HG02642 (cell line): ENCODE measurements around the gene ATG5.
"Not testable (repeated sequence)": the region's sequence is repeated elsewhere in the genome, so short reads cannot be mapped to it uniquely, and the experiment has no call there.

Experiments
- ATAC-seq: cut with Tn5 transposase; IDR thresholded peaks from one replicate; pipeline ENCODE4 v1.9.1; 2021; ENCODE audit warnings: mild to moderate bottlenecking; ENCODE audit not compliant: unreplicated experiment, poor library complexity

The ATG5 gene

DNA sequence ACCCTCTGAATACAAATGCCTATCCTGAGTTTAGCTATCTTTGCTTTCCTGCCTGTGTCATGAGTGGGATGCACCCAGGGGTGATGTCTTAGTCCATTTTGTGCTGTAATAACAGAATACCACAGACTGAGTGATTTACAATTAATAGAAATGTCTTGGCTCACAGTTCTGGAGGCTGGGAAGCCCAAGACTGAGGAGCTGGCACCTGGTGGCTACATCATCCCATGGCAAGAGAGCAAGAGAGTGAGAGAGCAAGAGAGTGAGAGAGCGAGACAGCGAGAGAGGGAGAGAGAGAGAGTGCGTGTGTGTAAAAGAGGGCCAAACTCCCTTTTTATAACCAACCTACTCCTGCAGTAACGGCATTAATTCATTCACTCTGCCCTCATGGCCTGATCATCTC, 162.6 kb downstream of the ATG5 start:
- no peak for ATAC-seq

DNA sequence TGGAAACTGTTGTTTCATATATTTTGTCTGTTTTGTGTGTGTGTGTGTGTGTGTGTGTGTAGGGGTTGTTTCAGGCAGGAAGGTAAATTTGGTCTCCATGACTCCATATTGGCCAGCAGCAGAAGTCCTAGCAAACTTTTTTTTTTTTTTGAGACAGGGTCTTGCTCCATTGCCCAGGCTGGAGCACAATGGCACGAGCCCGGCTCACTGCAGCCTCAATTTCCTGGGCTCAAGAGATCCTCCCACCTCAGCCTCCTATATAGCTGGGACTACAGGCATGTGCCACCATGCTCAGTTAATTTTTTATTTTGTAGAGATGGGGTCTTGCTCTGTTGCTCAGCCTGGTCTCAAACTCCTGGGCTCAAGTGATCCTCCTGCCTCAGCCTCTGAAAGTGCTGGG, 163.7 kb downstream of the ATG5 start:
- ATAC-seq, result no peak

DNA sequence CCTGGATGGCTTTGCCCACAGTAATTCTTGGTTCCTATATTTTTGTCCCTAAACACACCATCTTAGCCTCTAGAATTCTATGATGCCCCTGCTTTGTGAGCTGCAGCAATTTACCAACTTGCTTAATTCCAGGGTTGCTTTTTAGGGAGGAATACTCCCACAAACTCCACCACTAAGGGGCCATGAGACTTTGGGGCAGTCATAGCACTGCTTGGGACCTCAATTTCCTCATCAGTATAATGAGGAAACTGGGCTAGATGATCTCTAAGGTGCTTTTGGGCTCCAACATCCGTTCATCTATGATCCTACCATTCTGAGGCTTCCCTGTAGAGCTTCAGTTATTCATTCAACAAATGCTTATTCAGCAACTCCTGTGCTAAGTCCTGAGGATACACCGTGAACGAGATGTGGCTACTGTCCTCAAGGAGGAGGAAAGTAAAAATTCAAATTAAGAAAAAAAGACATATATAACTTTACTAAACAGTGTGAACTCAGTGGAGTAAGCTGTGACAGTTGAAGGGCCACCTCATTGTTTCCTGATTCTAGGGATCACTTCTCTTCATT, 164.2 kb downstream of the ATG5 start:
- ATAC-seq, result no peak

DNA sequence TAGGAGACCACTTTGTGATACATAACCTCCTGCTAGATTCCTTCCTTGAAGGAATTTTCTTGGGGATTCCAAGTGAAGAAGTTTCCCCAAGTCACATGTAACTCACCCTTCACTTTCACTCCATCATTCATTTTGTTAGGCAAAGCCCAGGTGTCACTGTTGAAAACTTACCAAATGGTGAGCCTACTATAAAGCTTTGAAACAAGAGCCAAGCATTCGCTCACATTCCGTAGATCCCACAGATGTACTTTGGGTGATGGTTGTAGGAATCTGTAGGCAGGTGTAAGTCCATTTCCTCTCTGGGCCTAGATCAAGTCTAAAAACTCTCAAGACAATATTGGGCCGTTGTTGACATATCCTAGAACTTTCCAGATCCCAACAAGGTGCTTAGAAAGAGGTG, 165.4 kb downstream of the ATG5 start:
- no peak for ATAC-seq

DNA sequence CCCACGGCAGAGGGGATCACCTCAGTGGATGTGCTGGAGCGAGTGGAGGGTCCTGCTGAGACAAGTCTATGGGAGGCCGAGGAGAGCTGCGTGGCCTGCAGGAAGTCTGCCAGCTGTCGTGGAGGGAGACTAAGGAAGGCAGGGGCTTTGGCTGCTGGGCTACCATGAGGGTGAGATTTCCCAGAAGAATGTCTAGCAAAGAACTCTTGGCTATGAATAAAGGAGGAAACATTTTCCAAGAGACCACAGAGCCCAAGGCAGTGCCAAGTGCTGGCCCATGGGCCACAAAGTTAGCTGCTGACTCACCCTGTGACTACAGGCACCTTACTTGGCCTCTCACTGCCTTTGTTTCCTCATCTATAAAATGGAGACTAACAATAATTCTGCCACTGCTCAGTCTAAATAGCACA, 166.0 kb downstream of the ATG5 start:
- ATAC-seq, result no peak

DNA sequence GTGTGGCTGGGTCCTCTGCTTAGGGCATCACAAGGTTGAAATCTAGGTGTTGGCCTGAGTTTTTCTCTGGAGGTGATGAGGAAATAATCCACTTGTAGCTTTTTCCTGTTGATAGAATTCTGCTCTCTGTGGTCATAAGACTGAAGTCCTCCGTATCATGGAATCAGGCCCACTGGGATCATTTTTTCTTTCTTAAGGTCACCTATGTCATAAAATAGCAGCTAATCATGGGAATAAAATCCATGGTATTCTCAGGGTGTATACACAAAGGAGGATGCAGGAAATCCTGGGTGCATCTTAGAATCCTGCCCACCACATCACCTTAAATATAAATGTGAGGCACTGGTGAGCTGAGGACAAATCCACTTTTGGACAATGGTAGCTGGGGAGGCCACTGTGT, 166.7 kb downstream of the ATG5 start:
- no peak for ATAC-seq

DNA sequence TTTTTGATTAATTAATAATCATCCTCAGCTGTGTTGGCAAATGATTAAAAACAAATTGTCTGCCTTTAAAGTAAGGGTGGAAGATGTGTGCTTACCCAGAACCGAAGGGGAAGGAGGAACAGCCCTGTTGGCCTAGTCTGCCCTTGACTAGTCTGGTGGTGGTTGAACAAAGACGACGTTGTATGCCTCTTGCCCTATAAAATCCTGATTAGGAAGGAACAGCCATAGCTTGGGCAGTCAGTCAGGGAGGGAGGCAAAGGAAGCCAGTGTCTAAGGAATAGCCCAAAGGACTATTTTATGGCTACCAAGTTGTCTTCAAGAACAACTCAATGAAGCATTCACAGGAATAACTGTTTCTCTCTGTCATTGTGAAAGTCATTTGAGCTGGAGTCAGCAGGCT, 168.7 kb downstream of the ATG5 start:
- no peak for ATAC-seq

DNA sequence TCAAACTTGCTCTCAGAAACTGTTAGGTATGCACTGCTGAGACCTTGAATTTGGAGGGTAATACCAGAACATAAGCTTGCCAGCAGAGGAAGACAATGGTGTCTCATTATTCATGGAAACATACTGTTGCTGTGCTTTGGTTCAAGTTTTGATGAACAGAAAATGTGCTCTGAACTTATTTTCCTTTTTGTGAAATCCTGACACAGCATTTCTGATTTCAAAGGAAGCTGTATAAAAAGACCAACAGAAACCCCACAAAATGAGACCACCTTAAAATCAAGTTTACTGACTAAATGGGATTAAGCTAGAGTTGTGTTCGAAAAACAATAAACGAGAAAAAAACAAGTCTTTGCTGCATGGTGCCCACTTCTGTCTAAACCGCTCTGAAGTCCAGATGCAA, 169.1 kb downstream of the ATG5 start:
- ATAC-seq, result no peak

DNA sequence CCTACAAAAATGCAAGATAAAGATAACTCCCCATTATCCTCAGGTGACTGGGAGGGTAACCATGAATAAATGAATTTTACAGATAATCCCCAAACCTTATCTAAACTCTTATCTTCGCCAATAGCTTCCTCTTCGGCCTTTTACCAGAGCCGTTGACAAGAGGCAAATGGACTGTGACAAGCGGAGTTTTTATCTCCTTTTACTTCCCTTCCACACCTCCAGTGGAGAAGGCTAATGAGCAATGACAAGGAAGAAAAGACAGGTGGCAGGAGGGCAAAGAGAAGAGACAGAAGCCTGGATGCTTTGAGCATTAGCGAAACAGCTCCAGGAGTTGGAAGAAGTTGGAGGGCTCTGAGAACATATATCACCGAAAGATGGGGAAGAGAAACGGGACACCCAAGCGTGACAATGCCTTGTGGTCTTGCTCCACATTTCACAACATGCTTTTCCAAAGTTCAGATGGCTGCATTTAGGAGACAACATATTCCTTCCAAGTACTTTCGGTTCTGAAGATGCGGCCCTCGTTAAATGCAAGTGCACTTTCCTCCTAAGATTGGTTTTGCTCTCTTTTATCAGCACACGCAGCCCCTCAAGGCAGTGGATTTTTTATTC, 170.2 kb downstream of the ATG5 start:
- no peak for ATAC-seq

DNA sequence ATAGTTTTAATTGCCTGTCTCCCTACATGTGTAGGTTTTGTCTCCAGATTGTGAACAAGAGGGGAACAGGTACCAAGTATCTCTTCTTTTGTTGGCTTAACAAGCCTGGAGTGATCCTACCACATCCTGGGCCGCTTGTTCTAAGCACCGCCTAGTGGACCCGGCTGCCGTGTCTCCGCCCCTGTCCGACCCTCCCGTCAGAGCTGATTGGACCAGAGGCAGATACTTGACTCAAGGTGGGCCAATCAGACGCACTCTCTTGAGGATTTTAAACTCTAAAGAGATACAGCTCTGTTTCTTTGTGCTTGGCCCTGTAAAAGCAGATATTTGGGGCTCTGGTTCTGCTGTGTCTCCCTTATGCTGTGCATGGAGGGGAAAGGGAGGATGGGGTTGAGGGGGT, 171.2 kb downstream of the ATG5 start:
- ATAC-seq, result no peak

DNA sequence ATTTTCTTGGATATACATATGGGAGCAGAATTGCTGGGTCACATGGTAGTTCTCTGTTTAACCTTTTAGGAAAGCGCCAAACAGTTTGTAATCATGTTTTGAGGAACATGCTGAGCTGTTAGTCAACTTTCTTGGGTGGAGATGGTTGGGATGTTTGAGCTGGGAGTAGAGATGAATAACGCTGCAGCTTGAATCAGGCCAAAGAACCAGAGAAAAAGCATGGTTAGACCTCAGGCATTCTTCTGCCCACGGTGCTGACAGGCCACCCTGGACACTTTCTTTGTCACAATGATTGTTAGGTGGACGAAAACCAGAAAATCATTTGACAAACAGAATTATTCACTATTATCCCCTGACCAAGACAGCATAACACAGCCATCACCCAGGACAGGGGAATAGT, 172.6 kb downstream of the ATG5 start:
- ATAC-seq, result no peak

DNA sequence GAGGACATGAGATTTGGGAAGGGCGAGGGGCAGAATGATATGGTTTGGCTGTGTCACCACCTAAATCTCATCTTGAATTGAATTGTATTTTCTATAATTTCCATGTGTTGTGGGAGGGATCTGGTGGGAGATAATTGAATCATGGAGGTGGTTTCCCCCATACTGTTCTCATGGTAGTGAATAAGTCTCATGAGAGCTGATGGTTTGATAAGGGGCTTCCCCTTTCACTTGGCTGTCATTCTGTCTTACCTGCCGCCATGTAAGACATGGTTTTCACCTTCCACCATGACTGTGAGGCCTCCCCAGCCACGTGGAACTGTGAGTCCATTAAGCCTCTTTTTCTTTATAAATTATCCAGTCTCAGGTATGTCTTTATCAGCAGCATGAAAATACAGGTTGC, 173.1 kb downstream of the ATG5 start:
- not testable (repeated sequence) for ATAC-seq

DNA sequence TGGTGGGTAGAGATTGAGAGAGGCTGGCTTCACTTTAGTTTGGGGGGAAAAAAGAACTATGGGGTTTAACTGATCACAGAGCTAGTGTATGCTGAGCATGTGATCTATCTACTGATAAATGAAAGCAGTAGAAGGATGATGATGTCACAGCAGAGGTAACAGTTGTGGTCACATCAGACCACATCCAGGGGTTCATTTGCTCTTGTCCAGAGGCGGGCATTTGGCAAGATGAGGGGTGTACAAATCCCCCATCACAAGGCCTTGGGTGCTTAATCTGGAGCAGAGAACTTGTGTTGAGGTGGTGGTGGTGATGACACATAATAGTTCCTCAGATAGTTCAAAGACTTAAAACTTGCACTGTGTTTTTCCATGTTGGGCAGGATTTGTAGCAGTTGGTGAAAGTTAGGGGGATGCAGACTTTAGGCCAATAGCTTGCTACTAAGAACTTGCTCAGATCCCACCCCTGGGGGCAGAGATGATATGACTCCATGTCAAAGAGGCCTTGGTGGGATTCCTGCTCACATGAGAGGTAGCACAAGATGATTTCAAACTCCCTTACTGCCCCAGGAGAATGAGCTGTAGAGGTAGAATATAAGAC, 176.0 kb downstream of the ATG5 start:
- no peak for ATAC-seq

DNA sequence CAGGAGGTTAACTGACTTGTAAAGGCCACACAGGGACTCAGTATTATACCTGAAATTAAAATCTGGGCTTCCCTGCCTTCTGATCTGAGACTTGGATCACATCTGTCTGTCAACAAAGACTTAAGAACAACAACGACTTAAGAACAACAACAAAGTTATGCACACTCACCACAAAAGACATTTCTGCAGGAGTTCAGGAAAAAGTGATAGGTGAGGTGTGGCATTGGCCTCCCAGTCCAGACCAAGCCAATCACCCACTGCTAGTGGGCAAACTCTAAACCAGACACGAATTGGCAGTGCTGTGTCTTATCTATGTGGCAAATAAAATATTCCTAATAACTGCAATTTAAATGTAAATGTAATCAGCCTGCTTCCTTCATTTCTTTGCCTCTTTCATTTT, 178.1 kb downstream of the ATG5 start:
- no peak for ATAC-seq

DNA sequence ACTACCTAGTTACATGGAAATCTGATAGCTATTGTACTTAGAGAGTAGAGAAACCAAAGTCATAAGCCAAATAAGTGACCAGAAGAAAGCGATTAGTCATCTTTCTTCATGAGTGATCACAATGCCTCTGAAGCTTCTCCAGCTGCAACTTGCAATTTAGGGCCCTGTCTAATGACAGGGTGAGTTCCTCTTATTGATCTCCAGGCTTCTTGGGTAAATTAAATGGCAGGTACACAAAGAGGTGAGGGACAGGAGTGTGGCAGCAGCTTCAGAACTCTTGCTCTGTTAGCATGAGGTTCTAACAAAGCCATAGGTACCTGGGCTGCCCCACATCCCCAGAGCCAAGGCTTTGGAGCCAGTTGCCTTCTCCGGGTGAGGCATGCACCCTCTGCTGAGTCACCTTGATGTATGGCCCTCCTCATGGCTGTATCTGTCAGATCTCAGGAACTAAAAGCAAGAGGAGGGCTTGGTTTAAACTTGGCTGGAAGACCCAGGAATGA, 178.7 kb downstream of the ATG5 start:
- peak; percentile 32 for ATAC-seq

DNA sequence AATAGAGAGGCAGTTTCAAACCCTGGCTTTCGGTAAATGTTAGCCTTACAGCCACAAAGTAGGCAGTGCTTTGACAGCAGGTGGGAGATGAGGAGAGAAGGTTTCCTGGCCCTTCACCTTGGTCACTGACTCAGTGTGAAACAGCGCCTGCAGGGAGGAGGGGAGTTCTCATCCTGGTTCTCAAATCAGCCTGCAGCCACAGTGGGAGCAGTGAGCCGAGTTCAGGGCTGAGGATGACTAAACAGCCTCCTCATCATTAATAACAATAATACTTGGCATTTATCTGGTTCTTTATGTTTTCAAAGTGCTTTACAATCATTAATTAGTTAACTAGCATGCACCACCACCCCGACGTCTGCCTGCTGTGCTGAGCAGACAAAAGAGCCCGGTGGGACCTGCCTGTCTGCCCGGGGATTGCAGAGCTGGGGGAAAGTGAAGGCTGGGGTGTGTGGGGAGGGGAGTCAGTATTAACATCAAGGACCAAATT, 179.8 kb downstream of the ATG5 start:
- ATAC-seq, result peak; percentile 44

DNA sequence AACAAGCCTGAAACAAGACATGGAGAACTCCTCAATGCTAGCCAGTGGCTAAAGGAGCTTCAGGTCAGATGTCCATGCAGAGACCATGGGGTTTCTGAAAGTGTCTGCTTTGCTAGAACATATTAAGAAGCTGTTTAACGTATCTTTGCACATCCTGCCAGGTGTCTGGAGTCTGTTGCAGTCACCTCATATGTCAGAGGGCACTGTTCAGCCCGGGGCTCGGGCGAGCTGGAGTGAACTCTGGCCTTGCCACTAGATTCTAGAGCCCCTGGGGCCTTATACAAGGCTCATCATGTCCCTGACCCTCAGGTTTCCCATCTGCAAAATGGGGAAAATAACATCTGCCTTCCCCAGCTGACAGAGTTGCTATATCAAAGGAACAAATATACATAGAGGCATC, 180.4 kb downstream of the ATG5 start:
- ATAC-seq, result no peak

DNA sequence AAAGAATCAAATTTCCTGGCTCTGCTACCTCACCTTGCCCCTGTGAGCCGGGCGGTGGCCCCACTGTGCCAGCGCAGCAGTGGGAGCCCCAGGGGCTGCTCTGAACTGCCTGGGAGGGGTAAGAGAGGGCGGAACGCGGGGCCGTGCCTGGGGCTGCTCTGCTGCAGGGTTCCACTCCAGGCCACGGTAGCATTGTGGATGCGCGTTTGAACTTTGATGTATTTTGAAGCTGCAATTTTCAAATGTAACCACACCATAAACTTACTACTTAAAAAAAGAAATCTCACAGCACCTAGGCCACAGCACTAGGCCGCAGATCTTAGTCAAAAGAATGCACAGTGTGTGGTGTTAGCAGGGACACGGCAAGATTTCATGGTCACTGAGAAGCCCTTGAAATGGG, 181.9 kb downstream of the ATG5 start:
- ATAC-seq, result no peak

DNA sequence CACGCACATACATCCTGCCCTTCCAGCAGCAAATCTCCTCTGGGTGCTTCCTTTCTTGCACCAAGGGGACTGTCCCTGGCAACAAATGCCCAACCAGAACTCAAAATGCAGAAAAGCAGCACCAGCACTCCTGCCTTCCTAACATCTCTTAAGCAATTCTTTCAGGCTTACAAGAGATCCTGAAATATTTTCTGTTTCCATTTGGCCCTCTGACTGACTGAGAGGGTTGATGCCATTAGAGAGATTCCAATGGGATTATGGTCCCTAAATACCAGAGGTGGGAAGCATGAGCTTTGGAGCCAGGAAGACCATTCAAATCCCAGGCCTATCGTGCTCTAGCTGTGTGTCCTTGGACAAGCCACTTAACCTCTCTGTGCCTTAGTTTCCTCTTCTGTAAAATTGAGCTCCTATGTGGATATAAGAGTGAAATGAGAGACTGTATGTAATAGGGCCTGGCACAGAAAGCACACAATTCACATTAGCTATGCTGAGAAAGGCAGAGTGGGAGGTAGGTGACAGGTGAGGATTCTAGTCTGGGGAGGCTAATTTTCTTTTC, 182.6 kb downstream of the ATG5 start:
- ATAC-seq, result no peak

DNA sequence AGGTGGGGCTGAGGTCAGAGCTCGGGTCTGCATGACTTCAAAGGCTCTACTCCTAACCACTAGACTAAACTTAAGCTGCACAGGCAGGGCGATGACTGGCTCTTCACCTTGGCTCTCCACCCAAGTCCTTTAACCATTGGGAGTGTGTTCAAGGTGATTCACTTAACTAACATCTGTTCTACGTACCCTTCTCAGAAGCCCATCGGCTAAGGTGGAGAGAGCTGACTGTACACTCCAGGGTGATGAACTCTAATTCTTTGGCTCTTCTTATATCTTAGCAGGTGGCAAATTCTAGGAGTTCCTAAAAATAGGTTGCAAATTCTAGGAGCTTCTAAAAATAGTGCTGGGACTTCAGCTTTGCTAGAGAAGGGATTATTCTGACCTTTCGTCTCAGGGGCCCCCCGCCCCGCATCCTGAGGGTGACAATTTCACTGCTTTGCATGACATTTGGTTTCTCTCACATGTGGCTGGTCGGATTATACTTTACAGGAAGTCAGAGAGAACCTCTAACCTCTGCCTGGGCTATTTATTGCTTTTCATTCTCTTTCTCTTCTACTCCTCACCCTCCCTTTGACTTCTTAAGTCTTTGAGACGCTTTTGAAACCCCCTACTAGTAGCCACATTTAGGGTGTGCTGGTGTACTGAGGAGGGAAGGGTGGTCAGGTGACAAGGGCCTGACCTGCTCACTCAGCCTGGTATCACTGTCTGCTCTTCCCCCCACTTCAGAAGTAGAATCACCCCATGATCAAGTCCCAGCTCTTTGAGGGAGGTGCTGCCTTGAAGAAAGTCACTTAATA, 183.9 kb downstream of the ATG5 start:
- ATAC-seq, result peak; percentile 82

DNA sequence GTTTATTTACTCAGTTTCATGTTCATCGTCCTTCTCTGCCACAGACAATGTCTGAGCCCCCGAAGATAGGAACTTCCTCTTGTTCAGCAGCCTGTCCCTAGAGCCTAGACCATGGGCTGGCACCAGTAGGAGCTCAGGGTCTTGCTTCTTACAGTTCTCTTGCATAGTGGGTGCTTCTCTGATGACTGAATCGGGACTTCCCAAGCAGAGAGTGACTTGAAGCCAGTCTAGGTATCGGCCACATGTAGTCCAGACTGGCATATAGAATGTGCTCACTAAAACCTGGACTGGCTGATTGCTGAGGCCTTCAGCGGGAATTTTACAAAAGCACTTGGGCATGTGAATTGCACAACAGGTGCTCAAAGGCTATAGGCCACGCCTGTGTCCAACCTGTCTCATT, 187.4 kb downstream of the ATG5 start:
- ATAC-seq, result no peak
